GM12872 (cell line): ENCODE measurements around the gene CTSF.

Source experiments
- CTCF ChIP-seq: IDR thresholded peaks from 3 replicates; pipeline ENCODE4 v1.5.1; 2011; ENCODE audit warnings: low read depth, mild to moderate bottlenecking, low read length, moderate library complexity; ENCODE audit not compliant: insufficient read depth

Gene CTSF

GRCh38 chr11:66549696-66550095 is 18.7 kb downstream of the CTSF start:
- no peak for TF ChIP-seq CTCF

GRCh38 chr11:66548774-66549630 is 19.4 kb downstream of the CTSF start:
- no peak for TF ChIP-seq CTCF

- no peak for TF ChIP-seq CTCF
Measured at GRCh38 chr11:66548041-66548440, 20.4 kb downstream of the CTSF start.

GRCh38 chr11:66547662-66548009 is 20.8 kb downstream of the CTSF start:
- no peak for TF ChIP-seq CTCF

- TF ChIP-seq CTCF = no peak
Measured at GRCh38 chr11:66546966-66547661, 21.3 kb downstream of the CTSF start.

- TF ChIP-seq CTCF = no peak
Measured at GRCh38 chr11:66546368-66546965, 21.9 kb downstream of the CTSF start, which contains the start of gene ACTN3. ACTN3 (plus strand) TSS chr11:66546903; CDS start chr11:66546938, 35 bp downstream.

- TF ChIP-seq CTCF = no peak
Measured at GRCh38 chr11:66545701-66546367, 22.6 kb downstream of the CTSF start, which contains the start of gene ZDHHC24. ZDHHC24 (minus strand) TSS chr11:66546048; CDS start chr11:66546003, 45 bp downstream.
